Activated naive CD8-positive, alpha-beta T cell treated with anti-CD3 and anti-CD28 coated beads, Interleukin-2, amount 50 U/mL, for 16 hours (primary cell): ENCODE measurements around the gene MFSD6.
"Not testable (repeated sequence)": the region's sequence is repeated elsewhere in the genome, so short reads cannot be mapped to it uniquely, and the experiment has no call there.

Experiments
- DNase-seq: peaks from one replicate; pipeline ENCODE4 v3.0.0-alpha.2; 2020; ENCODE audit warnings: low read depth, low spot score

MFSD6 gene

DNA sequence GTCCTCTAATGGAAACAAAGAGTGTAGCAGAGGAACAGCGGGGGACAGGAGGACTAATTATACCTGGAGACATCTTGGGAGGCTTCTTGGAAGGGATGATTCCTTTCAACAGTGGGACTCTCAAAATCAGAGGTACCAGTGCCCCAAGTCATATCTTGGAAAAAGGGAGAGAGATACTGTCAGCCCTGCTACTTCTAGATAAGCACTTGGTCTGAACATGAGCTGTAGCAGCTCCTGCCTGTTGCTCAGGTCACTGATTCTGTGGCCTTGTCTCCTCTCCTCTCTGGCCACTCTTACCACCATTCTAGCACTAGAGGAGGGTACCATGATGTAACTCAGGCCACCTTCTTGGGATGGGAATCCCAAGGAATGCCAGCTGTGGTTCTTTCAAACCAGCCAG lies 54.5 kb downstream of the MFSD6 start:
- DNase-seq: no peak

DNA sequence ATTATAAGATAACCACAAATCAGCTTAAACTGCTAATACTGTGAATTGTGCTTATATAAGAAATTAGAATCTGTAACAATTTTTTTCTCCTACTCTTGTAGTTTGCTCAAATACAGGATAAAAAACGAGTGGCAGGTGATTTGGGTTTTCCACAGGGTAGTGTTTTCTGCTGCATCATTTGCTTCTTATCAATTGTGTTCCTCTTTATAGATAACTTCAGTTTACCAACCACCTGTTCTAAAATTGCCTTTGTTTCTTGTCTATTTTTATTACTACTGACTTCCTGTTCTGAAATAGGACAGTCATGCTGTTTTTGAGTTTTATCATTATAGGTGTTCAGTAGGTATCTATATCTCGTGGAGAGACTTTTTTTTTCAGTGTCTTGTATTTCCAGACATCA lies 56.9 kb downstream of the MFSD6 start:
- no peak for DNase-seq

DNA sequence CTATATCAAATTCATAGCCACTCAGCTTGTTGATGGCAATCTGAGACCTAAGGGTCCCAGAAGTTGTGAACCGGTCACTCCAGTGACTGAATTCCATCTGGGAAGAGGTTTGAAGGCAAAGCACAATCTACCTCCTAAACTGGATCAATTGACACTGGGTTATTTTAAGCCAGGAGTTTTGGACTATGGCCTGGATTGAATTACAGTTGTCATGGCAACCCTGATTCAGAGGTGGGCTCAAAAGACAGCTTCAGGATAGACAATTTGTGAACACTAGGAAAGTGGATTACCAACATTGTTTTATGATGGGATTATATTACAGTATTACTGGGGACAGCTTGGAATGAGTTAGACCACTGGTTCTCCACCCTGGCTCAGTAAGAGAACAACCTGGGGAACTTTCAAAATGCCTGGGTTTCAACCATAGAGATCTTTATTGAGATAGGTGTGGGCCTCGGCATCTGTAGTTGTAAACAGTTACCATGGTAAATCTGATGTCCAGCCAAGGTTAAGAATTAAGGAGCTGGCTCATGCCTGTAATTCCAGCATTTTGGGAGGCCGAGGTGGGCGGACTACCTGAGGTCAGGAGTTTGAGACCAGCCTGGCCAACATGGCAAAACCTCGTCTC lies 58.8 kb downstream of the MFSD6 start:
- DNase-seq: no peak

DNA sequence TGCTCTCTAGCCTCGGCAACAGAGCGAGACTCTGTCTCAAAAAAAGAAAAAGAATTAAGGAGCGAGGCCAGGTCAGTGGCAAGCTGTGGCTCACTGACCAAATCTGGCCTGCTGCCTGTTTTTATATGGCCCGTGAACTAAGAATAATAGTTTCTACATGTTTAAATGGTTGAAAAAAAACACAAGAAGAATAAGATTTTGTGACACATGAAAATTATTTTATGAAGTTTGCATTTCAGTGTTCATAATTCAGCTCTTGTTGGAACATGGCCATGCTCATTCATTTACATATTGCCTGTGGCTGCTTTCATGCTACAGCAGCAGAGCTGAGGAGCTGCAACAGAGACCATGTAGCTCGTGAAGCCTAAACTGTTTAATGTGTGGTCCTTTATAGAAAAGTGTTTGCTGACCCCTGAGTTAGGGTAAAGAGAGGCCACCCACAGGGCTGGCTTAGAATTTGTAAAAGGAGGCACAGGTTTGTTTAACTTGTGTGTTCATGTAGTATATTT lies 59.5 kb downstream of the MFSD6 start:
- no peak for DNase-seq

- not testable (repeated sequence) for DNase-seq
These were observed 60.2 kb downstream of the MFSD6 start for GRCh38 chr2:190468354-190468753.

GRCh38 chr2:190468814-190469569 lies 60.8 kb downstream of the MFSD6 start:
- no peak for DNase-seq

DNA sequence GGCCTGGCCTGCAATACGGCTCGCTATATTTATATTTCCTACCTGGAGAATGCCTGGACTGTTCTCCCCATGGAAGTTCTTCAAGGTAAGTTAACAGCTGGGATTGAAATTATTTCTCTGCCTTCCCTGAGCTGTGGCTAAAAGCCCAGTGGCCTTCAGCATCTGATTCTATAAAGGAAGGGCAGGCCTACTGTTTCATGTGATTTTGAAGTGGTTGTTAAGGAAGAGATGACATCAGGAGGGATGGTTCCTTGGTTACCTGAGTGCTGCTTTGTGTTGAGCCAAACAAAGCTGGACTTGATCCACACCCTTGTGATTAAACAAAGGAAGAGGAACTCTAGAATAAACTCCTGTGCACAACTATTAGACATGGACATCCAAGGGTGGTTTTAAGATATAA lies 61.6 kb downstream of the MFSD6 start:
- DNase-seq: no peak

- DNase-seq: no peak
These were observed 62.2 kb downstream of the MFSD6 start for GRCh38 chr2:190470256-190470826.

DNA sequence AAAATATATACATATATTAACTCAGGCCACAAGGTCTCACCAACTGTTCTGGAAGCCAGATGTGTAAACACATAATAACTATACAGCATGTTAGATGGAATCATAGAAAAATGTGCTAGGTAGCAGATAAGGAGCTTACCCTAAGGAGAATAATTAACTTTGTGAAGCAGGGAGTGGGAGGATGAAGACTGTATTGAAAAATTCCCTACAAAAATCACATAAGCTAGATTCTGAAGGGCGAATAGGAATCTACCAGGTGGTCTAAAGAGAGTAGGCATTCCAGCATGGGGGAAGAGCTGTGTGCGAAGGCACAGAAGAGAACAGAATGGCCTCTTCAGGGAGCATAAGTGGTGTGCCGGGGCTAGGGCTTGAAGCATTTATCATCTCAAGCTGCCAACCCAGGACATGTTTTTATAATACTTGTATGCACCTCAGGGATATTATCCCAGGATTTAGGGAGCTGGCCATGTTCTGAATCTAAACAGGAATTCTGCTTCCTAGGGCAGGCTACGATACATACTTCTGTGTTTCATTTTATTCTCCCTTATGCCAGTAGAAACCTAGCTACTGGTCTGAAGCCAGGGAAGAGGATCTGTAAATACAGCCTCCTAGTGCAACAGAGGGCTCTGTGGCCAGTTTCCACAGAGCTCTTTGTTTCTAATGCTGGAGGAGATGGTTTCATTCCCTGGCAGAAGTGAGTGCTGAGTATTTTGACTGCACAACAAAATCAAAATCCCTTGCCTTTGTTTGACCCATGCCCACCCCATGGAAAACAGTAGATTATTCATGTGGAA lies 69.7 kb downstream of the MFSD6 start:
- DNase-seq: no peak

DNA sequence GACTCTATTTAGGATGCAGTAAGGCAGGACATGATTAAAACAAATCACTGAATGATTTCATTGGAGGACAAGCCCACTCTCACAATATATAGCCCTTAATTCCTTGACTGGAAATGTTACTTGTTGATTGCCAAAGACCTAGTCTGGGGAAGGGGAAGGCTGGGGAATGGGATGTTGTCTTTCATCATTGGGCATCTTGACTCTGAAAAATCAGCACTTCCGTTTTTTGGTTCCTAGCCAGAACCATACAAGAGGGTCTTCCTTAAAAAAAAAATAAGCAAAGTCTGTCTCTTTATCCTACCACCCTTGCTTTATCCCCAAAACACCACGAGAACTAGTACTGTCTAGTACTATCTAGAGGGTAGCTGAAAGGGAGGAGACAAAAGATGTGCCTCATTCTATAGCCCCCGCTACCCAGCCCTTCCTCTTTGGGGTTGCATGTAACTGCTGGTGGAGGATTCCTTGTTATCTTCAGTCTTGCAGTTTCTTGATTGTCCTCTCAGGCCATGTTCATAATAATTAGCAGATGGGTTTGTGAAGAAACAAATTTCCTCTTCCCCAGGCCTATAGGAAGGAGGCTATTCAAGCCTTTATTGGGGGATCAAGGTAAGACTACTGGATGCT lies 70.5 kb downstream of the MFSD6 start:
- DNase-seq: no peak

DNA sequence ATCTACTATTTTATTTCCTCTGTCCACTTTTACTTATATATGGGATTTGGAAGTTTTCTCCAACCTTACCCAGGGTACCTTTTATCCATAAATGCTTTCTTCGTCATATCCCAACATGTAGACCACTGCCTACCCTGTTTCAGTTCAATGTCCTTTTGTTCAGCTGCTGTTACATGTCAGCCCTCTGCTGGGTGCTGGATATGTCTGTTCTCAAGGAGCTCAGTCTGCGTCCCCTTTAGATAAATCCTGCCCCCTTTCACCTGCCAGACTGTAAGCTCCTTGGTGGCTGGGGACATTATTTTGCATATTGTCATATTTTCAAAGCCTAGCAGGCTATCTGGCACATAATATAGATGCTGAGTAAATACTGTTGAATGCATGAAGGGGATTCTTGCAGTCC lies 73.2 kb downstream of the MFSD6 start:
- no peak for DNase-seq

DNA sequence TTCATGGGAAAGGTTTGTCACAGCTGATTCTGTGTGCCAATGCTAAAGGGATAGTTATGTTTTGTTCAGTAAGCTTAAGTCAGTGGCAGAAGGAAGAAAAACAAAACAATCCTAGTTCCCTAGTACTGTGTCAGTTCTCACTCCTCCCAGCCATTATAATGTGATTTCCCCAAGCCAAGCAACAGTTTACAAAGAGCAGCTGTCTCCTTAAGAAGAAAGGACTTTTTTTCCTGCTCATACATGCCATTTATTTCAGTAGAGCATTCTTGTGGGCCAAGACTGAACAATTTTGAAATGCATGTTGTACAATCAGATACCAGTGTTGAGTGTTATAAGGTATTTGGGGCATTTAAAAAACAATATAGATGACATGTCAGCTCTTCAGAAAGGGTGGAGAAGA lies 74.3 kb downstream of the MFSD6 start:
- DNase-seq: no peak

- DNase-seq: no peak
These were observed 78.0 kb downstream of the MFSD6 start for GRCh38 chr2:190486037-190486623.

- DNase-seq: no peak
These were observed 80.5 kb downstream of the MFSD6 start for GRCh38 chr2:190488516-190489233.

GRCh38 chr2:190489475-190489874 lies 81.3 kb downstream of the MFSD6 start:
- DNase-seq: no peak

- no peak for DNase-seq
These were observed 82.3 kb downstream of the MFSD6 start for GRCh38 chr2:190490502-190490901.

DNA sequence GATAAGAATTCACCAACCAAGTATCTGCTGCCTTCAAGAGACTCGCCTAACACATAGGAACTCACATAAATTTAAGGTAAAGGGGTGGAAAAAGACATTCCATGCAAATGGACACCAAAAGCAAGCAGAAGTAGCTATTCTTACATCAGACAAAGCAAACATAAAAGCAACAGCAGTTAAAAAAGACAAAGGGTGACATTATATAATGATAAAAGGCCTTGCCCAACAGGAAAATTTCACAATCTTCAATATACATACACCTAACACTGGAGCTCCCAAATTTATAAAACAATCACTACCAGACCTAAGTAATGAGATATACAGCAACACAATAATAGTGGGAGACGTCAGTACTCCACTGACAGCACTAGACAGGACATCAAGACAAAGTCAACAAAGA lies 84.9 kb downstream of the MFSD6 start:
- DNase-seq: no peak

GRCh38 chr2:190494600-190495227 lies 86.6 kb downstream of the MFSD6 start:
- DNase-seq: not testable (repeated sequence)

GRCh38 chr2:190497428-190497827 lies 89.3 kb downstream of the MFSD6 start:
- DNase-seq: no peak

DNA sequence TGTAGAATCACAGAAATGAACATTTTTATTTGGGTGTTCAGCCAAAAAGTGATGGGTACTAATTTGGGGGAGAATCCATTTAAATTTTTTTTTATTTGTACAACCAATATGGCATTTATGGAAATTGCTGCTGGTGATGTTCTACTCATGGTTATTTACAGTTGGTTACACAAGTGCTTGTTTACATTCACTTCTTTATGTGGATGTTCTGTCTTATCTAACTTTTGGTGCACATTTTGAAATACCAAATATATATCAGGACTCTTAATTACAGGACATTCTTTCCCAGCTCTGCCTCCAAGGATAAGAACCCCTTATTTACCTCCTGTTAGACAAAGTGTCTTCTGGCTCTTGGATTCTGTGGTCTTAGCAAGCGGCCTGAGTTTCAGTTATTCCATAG lies 91.1 kb downstream of the MFSD6 start:
- no peak for DNase-seq
